GM18868 (cell line): ENCODE data around the gene WRAP53.
"Not testable (repeated sequence)": the region's sequence is repeated elsewhere in the genome, so short reads cannot be mapped to it uniquely, and the experiment has no call there.

Experiments
- ATAC-seq: cut with Tn5 transposase; IDR thresholded peaks from one replicate; pipeline ENCODE4 v1.9.1; 2021; ENCODE audit warnings: mild to moderate bottlenecking, moderate library complexity; ENCODE audit not compliant: unreplicated experiment

WRAP53 gene

DNA sequence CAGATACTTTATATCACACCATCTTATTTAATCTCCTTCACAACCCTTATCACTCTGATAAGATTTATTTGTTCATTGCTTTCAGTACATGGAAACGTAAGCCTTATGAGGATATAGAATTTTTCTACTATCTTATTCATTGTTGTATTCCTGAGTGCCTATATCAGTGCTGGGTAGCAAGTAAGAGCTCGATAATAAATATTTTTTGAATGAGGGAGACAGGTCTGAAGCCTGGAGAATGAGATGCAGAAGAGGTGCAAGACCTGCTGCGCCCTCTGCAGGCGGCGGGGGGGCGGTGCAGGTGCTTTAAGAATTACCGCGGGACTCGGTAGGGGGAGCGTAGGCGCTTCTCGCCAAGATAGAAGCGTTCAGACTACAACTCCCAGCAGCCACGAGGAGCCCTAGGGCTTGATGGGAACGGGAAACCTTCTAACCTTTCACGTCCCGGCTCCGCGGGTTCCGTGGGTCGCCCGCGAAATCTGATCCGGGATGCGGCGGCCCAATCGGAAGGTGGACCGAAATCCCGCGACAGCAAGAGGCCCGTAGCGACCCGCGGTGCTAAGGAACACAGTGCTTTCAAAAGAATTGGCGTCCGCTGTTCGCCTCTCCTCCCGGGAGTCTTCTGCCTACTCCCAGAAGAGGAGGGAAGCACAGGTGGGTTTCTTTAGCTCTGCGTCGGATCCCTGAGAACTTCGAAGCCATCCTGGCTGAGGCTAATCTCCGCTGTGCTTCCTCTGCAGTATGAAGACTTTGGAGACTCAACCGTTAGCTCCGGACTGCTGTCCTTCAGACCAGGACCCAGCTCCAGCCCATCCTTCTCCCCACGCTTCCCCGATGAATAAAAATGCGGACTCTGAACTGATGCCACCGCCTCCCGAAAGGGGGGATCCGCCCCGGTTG, at the start of gene WRAP53:
Gene WRAP53, plus strand, starts transcription at position 570 of the 900 bp plus-strand sequence. Its CDS starts 172 bp downstream, at position 742.
- peak; percentile 76 for ATAC-seq

DNA sequence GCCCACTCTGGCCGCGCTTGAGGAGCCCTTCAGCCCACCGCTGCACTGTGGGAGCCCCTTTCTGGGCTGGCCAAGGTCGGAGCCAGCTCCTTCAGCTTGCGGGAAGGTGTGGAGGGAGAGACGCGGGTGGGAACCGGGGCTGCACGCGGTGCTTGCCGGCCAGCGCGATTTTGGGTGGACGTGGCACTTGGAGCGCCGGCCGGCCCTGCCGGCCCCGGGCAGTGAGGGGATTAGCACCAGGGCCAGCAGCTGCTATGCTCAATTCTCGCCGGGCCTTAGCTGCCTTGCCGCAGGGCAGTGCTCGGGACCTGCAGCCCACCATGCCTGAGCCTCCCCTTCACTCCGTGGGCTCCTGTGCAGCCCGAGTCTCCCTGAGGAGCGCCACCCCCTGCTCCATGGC, 47.5 kb upstream of the WRAP53 start:
- ATAC-seq, result no peak

DNA sequence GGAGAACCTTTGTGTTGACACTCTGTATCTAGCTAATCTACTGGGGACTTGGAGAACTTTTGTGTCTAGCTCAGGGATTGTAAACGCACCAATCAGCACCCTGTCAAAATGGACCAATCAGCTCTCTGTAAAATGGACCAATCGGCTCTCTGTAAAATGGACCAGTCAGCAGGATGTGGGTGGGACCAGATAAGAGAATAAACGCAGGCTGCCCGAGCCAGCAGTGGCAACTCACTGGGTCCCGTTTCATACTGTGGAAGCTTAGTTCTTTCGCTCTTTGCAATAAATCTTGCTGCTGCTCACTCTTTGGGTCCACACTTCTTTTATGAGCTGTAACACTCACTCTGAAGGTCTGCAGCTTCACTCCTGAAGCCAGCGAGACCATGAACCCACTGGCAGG, 46.6 kb upstream of the WRAP53 start:
- ATAC-seq, result not testable (repeated sequence)

DNA sequence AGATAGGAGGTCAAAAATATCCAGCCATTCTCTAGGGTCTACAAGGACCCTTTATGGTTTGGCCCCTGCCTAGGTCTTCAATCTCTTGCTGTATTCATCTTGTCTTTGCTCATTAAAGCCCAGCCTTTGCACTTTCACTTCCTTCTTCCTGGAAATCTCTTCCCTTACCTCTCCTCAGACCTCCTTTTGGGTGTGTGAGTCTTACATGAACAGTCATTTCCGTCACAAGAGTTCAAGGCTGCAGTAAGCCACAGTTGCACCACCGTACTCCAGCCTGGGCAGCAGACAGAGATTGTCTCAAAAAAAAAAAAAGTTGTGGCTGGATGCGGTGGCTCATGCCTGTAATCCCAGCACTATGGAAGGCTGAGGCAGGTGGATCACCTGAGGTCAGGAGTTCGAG, 43.5 kb upstream of the WRAP53 start:
- no peak for ATAC-seq

DNA sequence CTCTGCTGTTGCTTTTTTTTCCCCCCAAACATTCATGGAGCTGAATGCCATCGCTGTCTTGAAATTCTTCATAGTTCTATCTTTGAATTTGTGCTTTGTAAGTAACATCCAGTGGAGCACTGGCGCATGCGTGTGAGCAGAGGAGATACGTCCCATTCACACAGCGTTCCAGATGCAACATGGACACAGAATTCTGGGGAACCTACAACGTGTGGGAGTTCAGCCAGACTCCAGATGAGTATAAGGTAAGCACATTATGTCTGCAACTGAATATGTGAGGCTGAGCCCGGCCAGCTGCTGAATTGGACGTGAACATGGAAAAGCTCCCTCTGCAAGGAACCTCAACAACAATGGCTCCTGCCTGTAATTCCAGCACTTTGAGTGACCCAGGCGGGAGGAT, 41.8 kb upstream of the WRAP53 start:
- ATAC-seq, result no peak

DNA sequence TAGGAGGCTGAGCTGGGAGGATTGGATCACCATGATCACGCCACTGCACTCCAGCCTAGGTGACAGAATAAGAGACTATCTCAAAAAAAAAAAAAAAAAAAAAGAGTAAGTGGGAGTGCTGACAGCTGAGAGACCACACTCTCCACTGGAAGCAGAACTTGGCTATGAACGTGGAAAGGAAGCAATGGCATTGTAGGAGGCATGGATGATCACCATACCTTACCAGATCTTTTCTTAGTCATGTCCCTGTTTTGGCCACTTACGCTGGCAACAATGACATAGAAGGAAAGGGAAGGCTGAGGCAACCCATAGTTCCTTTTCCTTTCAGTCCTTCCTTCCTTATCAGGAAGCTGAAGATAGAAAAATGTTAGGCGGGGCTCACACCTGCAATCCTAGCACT, 41.3 kb upstream of the WRAP53 start:
- ATAC-seq, result no peak

DNA sequence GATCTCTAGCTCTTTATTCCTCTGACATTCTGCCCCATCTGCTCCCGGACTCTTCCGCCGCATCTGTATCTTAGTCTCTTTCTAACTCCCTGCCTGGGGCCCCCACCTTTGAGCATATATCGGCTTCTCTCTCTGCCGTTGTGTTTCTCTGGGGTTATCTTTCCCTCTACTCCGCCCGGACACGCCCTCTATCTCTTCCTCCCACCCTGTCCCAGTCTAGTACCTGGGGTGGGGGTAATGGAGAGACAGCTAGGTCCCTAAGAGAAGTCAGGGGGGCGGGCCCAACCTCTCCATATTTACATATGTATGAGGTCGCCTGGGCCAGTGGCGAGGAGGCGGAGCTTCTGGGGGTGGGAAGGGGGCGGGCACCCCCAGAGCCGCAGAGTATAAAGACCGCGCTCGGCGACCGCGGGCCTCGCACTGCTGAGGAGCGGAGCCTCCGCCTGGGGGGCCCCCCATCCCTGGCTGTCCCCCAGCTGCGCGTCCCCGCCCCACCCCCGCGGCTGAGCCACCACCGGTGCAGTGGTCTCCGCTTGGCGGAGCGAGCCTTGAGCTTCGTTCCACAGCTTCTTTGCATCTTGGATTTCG, 37.7 kb upstream of the WRAP53 start, which contains the start of gene ATP1B2:
Gene ATP1B2, plus strand, starts transcription at position 418 of the 588 bp plus-strand sequence. CDS start 593 bp downstream, outside the sequence.
- ATAC-seq, result no peak

DNA sequence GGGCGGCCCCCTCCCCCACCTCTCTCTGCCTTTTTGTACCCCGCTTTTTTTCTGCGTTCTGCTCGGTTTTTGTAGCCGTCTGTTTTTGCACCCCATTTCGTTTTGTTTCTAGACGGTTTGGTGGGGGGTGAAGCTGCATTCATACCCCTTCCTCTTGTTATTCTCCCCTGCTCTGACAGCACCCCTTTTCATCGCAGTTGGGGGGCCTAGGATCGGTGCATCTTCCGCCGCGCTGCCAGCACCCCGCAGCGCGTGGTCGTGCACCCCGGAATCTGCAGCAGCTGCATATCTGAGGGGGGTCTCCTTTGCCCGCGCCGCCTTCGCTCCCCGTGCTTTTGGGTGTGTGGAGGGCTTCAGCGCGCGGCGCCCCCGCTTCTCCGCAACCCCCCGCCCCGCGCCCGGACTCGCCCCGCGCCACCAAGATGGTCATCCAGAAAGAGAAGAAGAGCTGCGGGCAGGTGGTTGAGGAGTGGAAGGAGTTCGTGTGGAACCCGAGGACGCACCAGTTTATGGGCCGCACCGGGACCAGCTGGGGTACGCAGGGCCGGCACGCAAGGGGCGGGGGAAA, 37.1 kb upstream of the WRAP53 start:
- no peak for ATAC-seq

DNA sequence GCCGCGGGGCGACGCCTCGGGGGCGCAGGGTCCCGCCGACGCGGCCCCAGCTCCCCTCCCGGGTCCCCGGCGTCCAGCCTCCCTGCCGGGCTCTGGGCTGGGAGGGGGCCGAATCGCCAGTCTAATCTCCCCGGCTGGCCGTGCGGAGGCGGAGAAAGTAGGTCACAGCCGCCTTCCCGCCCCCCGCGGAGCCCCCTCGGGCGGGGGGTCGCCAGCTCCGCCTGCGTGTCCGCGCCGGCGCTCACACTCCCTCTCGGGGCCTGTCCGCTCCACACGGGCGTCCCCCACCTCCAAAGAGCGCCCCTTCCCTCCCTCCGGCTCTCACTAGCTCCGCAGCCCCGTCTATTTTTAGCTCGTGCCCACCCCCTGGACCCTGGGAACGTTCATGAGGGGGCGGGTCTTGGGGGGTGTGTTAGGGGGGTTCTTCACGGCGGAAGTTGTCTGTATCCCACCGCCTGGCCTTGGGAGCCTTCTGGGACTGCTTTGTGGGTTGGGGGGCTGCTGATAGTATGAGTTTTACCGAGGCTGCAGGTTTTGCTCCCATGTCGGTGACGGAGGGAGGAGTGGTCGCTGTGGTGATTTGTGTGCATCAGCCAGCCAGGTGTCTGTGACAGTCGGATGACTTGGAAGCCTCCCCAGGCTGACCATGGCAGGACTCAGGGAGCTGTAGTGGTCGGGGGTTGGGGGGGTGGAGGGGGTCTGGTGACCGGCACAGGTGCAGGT, 36.5 kb upstream of the WRAP53 start:
- ATAC-seq, result no peak

DNA sequence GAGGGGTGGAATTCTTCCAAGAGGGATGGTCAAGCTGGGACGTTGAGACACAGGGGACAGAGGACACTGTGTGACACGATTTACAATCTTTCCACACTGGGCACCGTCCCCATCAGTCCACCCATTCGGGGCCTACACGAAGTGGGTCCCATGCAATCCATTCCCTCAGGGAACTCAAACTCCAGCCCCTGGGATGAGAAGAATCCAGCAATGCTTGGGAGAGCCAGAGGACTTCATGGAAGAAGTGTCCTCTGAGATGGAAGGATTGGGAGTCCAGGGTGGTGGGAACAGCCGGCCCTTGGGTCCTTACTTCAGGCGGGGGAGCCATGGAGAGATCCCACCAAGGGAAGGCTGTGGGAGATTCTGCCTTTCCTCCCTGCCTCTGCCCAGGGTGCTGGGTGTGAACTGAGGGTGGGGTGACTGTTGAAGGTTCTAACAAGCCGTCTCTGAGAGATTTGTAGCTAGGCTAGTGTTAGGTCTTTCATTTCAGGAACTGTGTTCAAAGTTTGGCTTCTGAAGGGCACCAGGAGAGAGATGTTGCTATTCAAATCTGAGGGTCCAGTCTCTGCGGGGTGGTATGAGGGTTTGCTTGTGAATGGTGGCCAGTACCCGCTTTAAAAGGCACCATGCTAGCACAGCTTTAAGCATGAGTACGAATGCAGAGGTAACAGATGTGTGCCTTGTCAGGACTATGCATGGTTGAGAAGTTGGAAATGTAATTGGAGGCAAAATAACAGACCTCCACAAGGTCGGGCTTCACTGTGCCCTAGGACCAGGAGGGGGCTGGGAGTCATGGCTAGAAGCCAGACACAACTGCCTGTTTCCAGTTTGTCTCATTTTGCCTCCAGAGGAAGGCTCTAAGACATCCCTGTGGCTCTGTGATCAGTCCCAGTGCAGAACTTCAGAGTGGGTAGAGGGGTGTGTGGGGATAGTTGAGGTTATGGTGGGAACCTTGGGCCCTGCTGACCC, 35.6 kb upstream of the WRAP53 start:
- no peak for ATAC-seq

DNA sequence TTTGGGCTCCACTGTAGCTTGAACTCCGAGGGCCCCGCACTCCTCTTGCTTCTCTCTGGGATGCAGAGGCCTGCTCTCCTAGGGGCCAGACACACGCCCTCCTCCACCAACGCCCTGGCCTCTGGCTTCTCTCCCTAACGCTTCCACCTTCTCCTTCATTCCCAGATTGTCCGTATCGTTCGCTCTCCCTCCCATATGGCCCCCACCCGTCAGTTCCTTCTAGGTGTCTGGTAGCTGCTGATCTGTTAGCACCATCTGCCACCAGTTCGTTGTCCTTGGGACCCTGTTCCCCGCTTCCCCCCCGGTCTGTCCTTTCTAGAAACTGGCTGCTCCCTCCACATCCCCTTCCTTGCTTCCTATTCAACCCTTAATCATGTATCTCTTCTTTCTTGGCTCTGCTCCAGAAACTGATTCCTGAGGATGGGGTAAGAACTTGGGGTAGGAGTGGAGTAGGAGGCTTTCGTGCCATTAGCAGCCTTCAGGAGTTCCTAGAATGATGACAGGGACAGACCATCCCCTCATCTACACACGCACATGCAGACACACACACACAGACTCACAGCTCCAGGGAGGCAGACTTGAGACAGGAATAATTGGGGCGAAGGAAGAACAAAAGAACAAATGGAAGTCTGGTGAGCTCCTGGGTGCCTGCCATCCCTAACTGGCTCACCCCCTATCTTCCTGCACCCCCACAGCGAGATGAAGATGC, 33.3 kb upstream of the WRAP53 start:
- ATAC-seq, result no peak

DNA sequence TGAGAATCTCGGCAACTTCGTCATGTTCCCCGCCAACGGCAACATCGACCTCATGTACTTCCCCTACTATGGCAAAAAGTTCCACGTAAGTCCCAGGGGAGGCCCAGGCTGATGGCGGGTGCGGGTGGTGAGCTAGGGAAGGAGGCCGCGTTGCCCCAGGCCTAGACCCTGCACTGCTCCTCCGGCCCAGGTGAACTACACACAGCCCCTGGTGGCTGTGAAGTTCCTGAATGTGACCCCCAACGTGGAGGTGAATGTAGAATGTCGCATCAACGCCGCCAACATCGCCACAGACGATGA, 32.8 kb upstream of the WRAP53 start:
- no peak for ATAC-seq

DNA sequence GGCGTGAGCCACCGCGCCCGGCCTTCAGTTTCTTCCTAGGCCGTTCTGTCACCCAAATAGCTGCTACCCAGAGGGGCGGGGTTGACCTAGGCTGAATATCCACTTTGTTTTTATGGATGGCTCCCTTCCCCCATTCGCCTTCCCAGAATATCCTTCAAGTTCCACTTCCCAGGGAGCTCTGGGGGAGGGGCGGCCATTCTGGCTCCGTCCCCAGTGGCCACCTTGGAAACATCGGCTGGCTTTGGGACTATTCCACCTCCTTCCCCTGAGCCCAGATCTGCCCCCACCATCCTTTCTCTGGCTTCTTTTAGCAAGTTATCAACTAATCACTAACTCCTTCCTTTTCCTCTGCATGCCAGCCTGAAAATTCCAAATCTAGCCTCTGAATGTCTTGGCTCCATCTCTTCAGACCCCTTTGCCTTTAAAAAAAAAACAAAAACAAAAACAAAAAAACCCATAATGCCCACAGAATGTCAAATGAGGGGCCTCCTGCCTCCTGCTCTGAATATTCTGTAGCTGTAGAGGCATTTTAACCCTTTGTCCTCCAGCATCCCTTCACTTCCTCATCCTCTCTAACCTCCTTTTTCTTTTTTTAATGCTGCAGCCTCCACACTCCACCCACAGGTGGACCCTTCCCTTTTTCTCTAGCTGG, 31.2 kb upstream of the WRAP53 start:
- ATAC-seq, result no peak

DNA sequence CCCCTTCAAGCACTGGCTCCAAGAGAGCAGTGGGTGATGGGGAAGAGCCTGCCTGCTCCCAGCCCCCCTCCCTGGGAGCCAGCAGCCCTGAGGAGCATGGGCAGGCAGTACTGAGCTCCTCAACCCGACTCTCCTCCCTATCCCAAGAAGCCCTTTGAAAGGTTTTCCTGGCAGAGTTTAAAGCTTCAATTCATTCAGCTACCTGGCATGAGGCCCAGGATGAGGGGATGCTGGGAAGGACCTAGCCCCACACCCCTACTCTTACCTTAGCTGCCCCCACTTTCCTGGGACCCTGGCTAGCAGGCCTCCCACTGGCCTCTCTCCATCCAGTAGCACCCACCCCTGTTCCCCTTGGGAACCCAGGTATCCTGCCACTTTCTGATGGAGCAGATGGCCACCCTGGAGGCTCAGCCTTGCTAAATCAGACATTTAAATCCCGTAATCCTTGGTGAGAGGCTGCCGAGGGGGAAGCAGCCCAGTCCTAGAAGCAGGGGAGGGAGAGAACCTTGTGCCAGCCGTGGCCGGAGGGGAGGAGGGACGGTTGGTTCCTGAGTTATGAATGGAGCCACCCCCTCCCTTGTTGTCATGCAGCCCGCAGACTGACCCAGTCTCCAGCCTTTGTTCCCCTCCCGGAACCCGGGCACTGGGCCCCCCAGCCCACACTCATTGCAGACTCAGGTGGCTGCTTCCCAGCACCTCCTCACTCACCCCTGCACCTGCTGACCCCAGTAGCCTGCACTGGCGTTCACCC, 20.4 kb upstream of the WRAP53 start:
- ATAC-seq, result no peak

DNA sequence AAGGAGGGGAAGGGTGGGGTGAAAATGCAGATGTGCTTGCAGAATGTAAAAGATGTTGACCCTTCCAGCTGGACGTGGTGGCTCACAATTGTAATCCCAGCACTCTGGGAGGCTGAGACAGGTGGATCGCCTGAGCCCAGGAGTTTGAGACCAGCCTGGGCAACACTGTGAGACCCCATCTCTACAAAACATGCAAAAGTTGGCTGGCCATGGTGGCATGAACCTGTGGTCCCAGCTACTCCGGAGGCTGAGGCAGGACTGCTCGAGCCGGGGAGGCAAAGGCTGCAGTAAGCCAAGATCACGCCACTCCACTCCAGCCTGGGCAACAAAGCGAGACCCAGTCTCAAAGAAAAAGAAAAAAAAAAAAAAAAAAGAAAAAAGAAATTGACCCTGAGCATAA, 19.8 kb upstream of the WRAP53 start:
- no peak for ATAC-seq

DNA sequence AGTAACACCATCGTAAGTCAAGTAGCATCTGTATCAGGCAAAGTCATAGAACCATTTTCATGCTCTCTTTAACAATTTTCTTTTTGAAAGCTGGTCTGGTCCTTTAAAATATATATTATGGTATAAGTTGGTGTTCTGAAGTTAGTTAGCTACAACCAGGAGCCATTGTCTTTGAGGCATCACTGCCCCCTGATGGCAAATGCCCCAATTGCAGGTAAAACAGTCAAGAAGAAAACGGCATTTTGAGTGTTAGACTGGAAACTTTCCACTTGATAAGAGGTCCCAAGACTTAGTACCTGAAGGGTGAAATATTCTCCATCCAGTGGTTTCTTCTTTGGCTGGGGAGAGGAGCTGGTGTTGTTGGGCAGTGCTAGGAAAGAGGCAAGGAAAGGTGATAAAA, 15.0 kb upstream of the WRAP53 start:
- no peak for ATAC-seq

DNA sequence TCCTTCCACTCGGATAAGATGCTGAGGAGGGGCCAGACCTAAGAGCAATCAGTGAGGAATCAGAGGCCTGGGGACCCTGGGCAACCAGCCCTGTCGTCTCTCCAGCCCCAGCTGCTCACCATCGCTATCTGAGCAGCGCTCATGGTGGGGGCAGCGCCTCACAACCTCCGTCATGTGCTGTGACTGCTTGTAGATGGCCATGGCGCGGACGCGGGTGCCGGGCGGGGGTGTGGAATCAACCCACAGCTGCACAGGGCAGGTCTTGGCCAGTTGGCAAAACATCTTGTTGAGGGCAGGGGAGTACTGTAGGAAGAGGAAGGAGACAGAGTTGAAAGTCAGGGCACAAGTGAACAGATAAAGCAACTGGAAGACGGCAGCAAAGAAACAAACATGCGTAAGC, 13.3 kb upstream of the WRAP53 start:
- no peak for ATAC-seq

DNA sequence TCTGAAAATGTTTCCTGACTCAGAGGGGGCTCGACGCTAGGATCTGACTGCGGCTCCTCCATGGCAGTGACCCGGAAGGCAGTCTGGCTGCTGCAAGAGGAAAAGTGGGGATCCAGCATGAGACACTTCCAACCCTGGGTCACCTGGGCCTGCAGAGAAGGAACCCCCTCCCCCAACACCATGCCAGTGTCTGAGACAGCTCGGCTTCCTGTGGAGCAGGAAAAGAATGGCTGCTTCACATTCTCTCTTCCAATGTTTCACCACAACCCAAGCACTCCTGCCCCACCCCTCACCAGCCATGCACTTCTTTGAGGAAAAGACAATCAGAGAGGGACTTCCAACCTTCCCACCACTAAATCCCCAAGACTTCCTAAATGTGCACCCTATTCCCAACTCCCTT, 11.7 kb upstream of the WRAP53 start:
- ATAC-seq, result no peak
